HG03571 (cell line): ENCODE results near the gene KIAA1549.

ENCODE experiments used
- ATAC-seq: cut with Tn5 transposase; IDR thresholded peaks from one replicate; pipeline ENCODE4 v1.9.1; 2021; ENCODE audit not compliant: unreplicated experiment

Gene KIAA1549

GRCh38 chr7:138861051-138861450 is 120.1 kb downstream of the KIAA1549 start:
- no peak for ATAC-seq

- no peak for ATAC-seq
Measured at GRCh38 chr7:138857728-138858127, 123.5 kb downstream of the KIAA1549 start.

- ATAC-seq = no peak
Measured at GRCh38 chr7:138854115-138854645, 127.0 kb downstream of the KIAA1549 start.

GRCh38 chr7:138853448-138853847 is 127.7 kb downstream of the KIAA1549 start:
- ATAC-seq = no peak

- no peak for ATAC-seq
Measured at GRCh38 chr7:138852469-138852868, 128.7 kb downstream of the KIAA1549 start.

- no peak for ATAC-seq
Measured at GRCh38 chr7:138849701-138850100, 131.5 kb downstream of the KIAA1549 start.

- ATAC-seq = no peak
Measured at GRCh38 chr7:138848056-138848980, 132.9 kb downstream of the KIAA1549 start.

- ATAC-seq = no peak
Measured at GRCh38 chr7:138845711-138846110, 135.5 kb downstream of the KIAA1549 start.

- no peak for ATAC-seq
Measured at GRCh38 chr7:138843632-138844580, 137.3 kb downstream of the KIAA1549 start.

- no peak for ATAC-seq
Measured at GRCh38 chr7:138842111-138842510, 139.1 kb downstream of the KIAA1549 start.

- ATAC-seq = no peak
Measured at GRCh38 chr7:138838166-138838565, 143.0 kb downstream of the KIAA1549 start.

GRCh38 chr7:138837627-138838026 is 143.6 kb downstream of the KIAA1549 start:
- ATAC-seq = no peak

GRCh38 chr7:138835087-138835486 is 146.1 kb downstream of the KIAA1549 start:
- ATAC-seq = no peak

GRCh38 chr7:138834583-138834982 is 146.6 kb downstream of the KIAA1549 start:
- ATAC-seq = no peak

- ATAC-seq = no peak
Measured at GRCh38 chr7:138833596-138833995, 147.6 kb downstream of the KIAA1549 start.

- ATAC-seq = no peak
Measured at GRCh38 chr7:138832966-138833365, 148.2 kb downstream of the KIAA1549 start.

GRCh38 chr7:138829335-138829734 is 151.9 kb downstream of the KIAA1549 start:
- ATAC-seq = no peak

GRCh38 chr7:138828302-138828701 is 152.9 kb downstream of the KIAA1549 start:
- no peak for ATAC-seq

GRCh38 chr7:138825049-138825721 is 156.0 kb downstream of the KIAA1549 start:
- no peak for ATAC-seq

GRCh38 chr7:138822867-138823535 is 158.2 kb downstream of the KIAA1549 start:
- no peak for ATAC-seq
